Fibroblast of gingiva (primary cell): ENCODE results near the gene CELF4.

Experiments used
- DNase-seq: peaks from one replicate; pipeline ENCODE4 v3.0.0-alpha.2; 2011; ENCODE audit warnings: low read depth

CELF4 gene

GRCh38 chr18:37565101-37565976, at the start of gene CELF4:
Gene CELF4 (minus strand): TSS chr18:37565798.
- no peak for DNase-seq

- no peak for DNase-seq
Observed at GRCh38 chr18:37613253-37613565, 47.6 kb upstream of the CELF4 start.

GRCh38 chr18:37612524-37613252, 47.1 kb upstream of the CELF4 start:
- no peak for DNase-seq

GRCh38 chr18:37611614-37612279, 46.1 kb upstream of the CELF4 start:
- DNase-seq = no peak

GRCh38 chr18:37608876-37609275, 43.3 kb upstream of the CELF4 start:
- DNase-seq = no peak

- no peak for DNase-seq
Observed at GRCh38 chr18:37607281-37607680, 41.7 kb upstream of the CELF4 start.

GRCh38 chr18:37604032-37604431, 38.4 kb upstream of the CELF4 start:
- DNase-seq = no peak

GRCh38 chr18:37598966-37599896, 33.6 kb upstream of the CELF4 start:
- no peak for DNase-seq

- no peak for DNase-seq
Observed at GRCh38 chr18:37598396-37598795, 32.8 kb upstream of the CELF4 start.

GRCh38 chr18:37590346-37590745, 24.7 kb upstream of the CELF4 start:
- DNase-seq = no peak

GRCh38 chr18:37588289-37588688, 22.7 kb upstream of the CELF4 start:
- DNase-seq = no peak

GRCh38 chr18:37586656-37587225, 21.1 kb upstream of the CELF4 start:
- DNase-seq = no peak

- DNase-seq = no peak
Observed at GRCh38 chr18:37584952-37585695, 19.5 kb upstream of the CELF4 start.

GRCh38 chr18:37584217-37584616, 18.6 kb upstream of the CELF4 start:
- DNase-seq = no peak

GRCh38 chr18:37582261-37582660, 16.7 kb upstream of the CELF4 start:
- no peak for DNase-seq

GRCh38 chr18:37578886-37579513, 13.4 kb upstream of the CELF4 start:
- no peak for DNase-seq

GRCh38 chr18:37578182-37578678, 12.6 kb upstream of the CELF4 start:
- DNase-seq = no peak

- DNase-seq = no peak
Observed at GRCh38 chr18:37577051-37577611, 11.5 kb upstream of the CELF4 start.

- no peak for DNase-seq
Observed at GRCh38 chr18:37575646-37576045, 10.0 kb upstream of the CELF4 start.

- DNase-seq = no peak
Observed at GRCh38 chr18:37574113-37574512, 8.5 kb upstream of the CELF4 start.
